ENCODE data around the gene SLCO2A1. TPM values are rescaled to one million over a fixed set of nuclear protein-coding genes. Genes with fewer than 3 reads are reported as not detected.

SLCO2A1 gene
- polyA plus RNA-seq, 4 donors = 3.9 to 19.7 (median 18.5) TPM

- no peak for DNase-seq (ENCODE audit: low read depth in 4 of 4, low spot score in 3 of 4)
These were observed 72.7 kb downstream of the SLCO2A1 start for GRCh38 chr3:133956982-133957381.

- no peak for DNase-seq (ENCODE audit: low read depth in 4 of 4, low spot score in 3 of 4)
These were observed 73.4 kb downstream of the SLCO2A1 start for GRCh38 chr3:133956353-133956752.

GRCh38 chr3:133955892-133956291 lies 73.8 kb downstream of the SLCO2A1 start:
- no peak for DNase-seq (ENCODE audit: low read depth in 4 of 4, low spot score in 3 of 4)

- no peak for DNase-seq (ENCODE audit: low read depth in 4 of 4, low spot score in 3 of 4)
These were observed 74.9 kb downstream of the SLCO2A1 start for GRCh38 chr3:133954717-133955360.

- DNase-seq (ENCODE audit: low read depth in 4 of 4, low spot score in 3 of 4) = no peak
These were observed 76.4 kb downstream of the SLCO2A1 start for GRCh38 chr3:133953297-133953696.

GRCh38 chr3:133949438-133949837 lies 80.3 kb downstream of the SLCO2A1 start:
- DNase-seq (ENCODE audit: low read depth in 4 of 4, low spot score in 3 of 4) = no peak

GRCh38 chr3:133948996-133949395 lies 80.7 kb downstream of the SLCO2A1 start:
- no peak for DNase-seq (ENCODE audit: low read depth in 4 of 4, low spot score in 3 of 4)

- no peak for DNase-seq (ENCODE audit: low read depth in 4 of 4, low spot score in 3 of 4)
These were observed 81.5 kb downstream of the SLCO2A1 start for GRCh38 chr3:133948131-133948810.

GRCh38 chr3:133945381-133946095 lies 84.2 kb downstream of the SLCO2A1 start:
- no peak for DNase-seq (ENCODE audit: low read depth in 4 of 4, low spot score in 3 of 4)

GRCh38 chr3:133944641-133945380 lies 84.9 kb downstream of the SLCO2A1 start:
- DNase-seq (ENCODE audit: low read depth in 4 of 4, low spot score in 3 of 4) = no peak

GRCh38 chr3:133944181-133944580 lies 85.5 kb downstream of the SLCO2A1 start:
- DNase-seq (ENCODE audit: low read depth in 4 of 4, low spot score in 3 of 4) = no peak

GRCh38 chr3:133943639-133944141 lies 86.0 kb downstream of the SLCO2A1 start:
- DNase-seq (ENCODE audit: low read depth in 4 of 4, low spot score in 3 of 4) = no peak

GRCh38 chr3:133943031-133943535 lies 86.6 kb downstream of the SLCO2A1 start:
- DNase-seq (ENCODE audit: low read depth in 4 of 4, low spot score in 3 of 4) = no peak

- no peak for DNase-seq (ENCODE audit: low read depth in 4 of 4, low spot score in 3 of 4)
These were observed 88.3 kb downstream of the SLCO2A1 start for GRCh38 chr3:133941415-133941821.

- no peak for DNase-seq (ENCODE audit: low read depth in 4 of 4, low spot score in 3 of 4)
These were observed 89.2 kb downstream of the SLCO2A1 start for GRCh38 chr3:133940536-133940935.

- DNase-seq (ENCODE audit: low read depth in 4 of 4, low spot score in 3 of 4) = no peak
These were observed 90.3 kb downstream of the SLCO2A1 start for GRCh38 chr3:133939463-133939835.

GRCh38 chr3:133938770-133939462 lies 90.8 kb downstream of the SLCO2A1 start:
- DNase-seq (ENCODE audit: low read depth in 4 of 4, low spot score in 3 of 4) = no peak

GRCh38 chr3:133937756-133938601 lies 91.7 kb downstream of the SLCO2A1 start:
- no peak for DNase-seq (ENCODE audit: low read depth in 4 of 4, low spot score in 3 of 4)

- no peak for DNase-seq (ENCODE audit: low read depth in 4 of 4, low spot score in 3 of 4)
These were observed 92.6 kb downstream of the SLCO2A1 start for GRCh38 chr3:133937061-133937686.

Measured in left renal pelvis (tissue), 4 donors.